Suprapubic skin (tissue), 3 donors: ENCODE results near the gene CMTM1.

Source experiments
- EP300 ChIP-seq: sonication (generic); formaldehyde crosslinking; IDR thresholded peaks from one replicate; pipeline ENCODE4 v1.6.1; 2017; ENCODE audit warnings: antibody characterized with exemption
- TF ChIP-seq, protein P1 (sequence below), 2 donors: fragments of 200-600 bp in 1 of 2; fragments of 450-650 bp in 1 of 2; sonication (generic) in 1 of 2; IDR thresholded peaks; one replicate each; pipeline ENCODE4 v1.5.1; 2016 to 2019; ENCODE audit warnings: antibody characterized with exemption in 2 of 2, mild to moderate bottlenecking in 1 of 2, moderate library complexity in 1 of 2

GRCh38 chr16:66516509-66516807 is 49.8 kb upstream of the CMTM1 start:
- TF ChIP-seq, protein P1, sequence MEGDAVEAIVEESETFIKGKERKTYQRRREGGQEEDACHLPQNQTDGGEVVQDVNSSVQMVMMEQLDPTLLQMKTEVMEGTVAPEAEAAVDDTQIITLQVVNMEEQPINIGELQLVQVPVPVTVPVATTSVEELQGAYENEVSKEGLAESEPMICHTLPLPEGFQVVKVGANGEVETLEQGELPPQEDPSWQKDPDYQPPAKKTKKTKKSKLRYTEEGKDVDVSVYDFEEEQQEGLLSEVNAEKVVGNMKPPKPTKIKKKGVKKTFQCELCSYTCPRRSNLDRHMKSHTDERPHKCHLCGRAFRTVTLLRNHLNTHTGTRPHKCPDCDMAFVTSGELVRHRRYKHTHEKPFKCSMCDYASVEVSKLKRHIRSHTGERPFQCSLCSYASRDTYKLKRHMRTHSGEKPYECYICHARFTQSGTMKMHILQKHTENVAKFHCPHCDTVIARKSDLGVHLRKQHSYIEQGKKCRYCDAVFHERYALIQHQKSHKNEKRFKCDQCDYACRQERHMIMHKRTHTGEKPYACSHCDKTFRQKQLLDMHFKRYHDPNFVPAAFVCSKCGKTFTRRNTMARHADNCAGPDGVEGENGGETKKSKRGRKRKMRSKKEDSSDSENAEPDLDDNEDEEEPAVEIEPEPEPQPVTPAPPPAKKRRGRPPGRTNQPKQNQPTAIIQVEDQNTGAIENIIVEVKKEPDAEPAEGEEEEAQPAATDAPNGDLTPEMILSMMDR (IDR thresholded peaks at IDR 0.05) = no peak
- TF ChIP-seq EP300 = no peak
